SW480 (cell line): ENCODE data around the gene ZC2HC1B.
"Not testable (repeated sequence)": the region's sequence is repeated elsewhere in the genome, so short reads cannot be mapped to it uniquely, and the experiment has no call there.

Experiments used
- DNase-seq: peaks from one replicate; pipeline ENCODE4 v3.0.0-alpha.2; 2016; ENCODE audit warnings: low spot score

ZC2HC1B gene, protein sequence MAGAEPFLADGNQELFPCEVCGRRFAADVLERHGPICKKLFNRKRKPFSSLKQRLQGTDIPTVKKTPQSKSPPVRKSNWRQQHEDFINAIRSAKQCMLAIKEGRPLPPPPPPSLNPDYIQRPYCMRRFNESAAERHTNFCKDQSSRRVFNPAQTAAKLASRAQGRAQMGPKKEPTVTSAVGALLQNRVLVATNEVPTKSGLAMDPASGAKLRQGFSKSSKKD

DNA sequence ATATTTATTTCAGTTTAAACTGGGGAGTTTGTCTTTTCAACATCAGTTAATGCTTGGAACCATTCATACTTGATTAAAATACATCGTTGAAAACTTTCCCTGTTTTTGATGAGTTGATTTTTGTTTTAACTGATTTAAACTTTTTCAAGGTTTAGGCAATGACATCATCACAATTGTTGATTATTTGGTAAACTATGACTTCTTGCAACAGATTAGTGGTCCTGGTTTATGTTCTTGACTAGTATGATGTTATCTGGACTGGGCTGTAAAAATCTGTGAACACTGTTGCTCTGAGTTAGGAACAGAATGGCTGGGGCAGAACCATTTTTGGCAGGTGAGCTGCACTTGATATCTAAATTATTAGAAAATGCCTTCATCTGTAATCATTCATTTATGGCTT, at the start of gene ZC2HC1B:
Gene ZC2HC1B, plus strand, starts transcription at position 241 of the 400 bp plus-strand sequence. Its CDS starts 66 bp downstream, at position 307.
- no peak for DNase-seq

DNA sequence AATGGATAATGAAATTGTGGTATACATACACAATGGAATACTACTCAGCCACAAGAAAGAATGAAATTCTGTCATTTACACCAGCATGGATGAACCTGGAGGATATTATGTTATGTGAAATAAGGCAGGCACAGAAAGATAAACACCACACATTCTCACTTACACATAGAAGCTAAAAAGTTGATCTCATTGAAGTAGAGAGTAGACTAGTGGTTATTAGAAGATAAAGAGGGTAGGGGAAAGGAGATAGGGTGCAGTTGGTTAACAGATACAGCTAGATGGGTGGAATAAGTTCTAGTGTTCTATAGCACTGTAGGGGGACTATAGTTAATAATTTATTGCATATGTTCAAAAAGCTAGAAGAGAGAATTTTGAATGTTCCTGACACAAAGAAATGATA, 46.7 kb upstream of the ZC2HC1B start:
- DNase-seq, result no peak

DNA sequence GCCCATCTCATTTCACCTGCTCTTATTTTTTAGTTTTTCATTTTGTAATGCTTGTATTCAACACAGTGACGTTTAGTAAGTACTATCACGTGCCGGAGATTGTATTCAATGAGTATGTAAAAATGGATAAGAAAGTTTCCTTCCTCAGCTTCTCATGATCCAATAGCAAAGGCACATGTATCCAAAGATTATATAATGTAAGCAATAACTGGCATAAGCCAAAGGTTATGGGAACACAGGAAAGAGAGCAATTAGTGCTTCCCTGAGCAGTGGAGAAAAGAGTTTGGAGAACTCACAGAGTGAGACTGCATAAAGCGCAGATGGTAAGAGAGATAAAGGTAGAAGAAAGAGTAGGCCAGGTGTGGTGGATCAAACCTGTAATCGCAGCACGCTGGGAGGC, 42.9 kb upstream of the ZC2HC1B start:
- DNase-seq, result no peak

DNA sequence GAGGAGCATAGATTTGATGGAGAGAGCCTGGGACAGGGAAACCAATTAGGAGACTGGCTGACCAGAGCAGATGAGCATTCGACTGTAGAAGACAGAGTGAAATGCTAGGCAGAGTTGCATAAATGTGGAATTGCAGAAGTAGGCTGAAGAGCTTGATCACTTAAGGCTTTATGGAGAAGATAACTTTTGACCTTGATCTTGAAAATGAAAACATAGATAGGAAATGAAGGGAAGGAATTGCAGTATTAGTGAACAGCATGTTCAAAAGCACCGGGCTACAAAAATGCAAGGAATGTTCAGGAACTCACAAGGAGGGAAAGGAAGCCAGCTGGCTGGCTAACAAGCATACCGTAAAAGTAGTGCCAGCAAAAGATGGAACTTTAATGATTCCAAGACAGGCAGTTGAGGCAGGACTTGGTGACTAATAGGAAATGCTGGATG, 41.7 kb upstream of the ZC2HC1B start:
- DNase-seq, result no peak

DNA sequence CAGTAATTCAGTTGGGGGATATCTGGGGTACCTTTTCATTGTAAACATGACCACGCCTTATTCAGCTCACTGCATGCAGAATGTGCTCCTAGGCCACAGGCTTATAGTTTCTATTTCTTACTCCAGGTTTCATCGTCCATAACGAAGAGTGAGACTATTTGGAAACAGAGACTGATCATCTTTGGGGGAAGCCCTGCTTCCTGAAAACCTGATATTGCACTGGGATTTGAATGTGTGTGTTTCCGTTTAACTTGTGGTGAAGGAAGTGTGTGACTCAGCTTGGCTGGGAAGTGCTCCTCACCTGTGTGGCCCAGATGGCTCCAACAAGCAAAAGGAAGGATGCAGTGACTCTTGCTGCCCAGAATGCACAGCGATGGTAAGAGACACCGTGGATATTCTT, 40.7 kb upstream of the ZC2HC1B start:
- peak; percentile 28 for DNase-seq

DNA sequence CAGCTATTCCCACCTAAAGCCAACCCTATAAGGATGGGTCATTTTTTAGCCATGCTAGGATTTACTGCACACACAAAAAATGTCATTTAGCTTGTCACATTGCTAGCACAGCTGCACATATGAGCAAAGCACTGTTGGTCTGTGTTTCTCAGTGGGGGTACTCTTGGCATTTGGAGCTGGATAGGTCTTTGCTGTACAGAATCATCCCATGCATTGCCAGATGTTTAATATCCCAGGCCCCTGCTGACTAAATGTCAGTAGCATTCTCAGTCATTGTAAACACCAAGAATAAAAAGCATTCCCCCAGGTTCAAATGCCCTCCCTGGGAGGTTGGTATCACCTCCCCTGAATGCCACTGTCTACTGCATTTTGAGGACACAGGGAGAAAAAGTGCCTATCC, 35.7 kb upstream of the ZC2HC1B start:
- DNase-seq, result no peak

DNA sequence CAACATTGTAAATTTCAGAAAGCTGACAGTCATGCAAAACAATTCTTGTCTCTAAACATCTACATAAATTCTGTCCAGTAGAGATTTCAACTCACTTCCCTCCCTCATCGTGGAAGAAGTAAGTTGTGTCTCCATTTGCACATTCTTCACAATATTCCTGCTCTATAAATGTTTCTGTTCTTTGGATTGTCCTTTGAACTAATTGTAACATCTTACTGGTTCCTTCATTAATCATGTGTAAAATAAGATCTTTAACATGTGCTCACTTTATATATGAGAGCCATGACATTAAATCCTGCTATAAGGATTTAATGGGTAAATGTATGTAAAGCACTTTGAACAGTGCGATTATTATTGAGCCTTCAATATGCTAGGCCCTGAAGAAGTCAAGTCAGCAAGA, 28.1 kb upstream of the ZC2HC1B start:
- DNase-seq, result no peak

DNA sequence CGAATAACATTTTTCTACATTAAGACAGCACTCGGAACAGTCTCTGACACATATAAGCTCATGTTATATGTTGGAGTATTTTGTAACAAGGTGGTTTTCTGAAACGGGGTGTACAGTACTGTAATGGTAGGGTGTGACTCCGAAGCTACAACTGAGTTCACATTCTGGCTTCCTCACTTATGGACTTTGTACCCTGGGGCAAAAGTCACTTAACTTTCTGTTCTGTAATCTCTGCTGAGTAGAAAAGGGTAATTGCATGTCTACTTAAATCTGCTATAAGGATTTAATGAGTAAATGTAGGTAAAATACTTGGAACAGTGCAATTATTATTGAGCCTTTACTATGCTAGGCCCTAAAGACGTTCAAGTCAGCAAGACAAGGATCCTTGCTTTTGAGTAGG, 25.9 kb upstream of the ZC2HC1B start:
- peak; percentile 39 for DNase-seq

DNA sequence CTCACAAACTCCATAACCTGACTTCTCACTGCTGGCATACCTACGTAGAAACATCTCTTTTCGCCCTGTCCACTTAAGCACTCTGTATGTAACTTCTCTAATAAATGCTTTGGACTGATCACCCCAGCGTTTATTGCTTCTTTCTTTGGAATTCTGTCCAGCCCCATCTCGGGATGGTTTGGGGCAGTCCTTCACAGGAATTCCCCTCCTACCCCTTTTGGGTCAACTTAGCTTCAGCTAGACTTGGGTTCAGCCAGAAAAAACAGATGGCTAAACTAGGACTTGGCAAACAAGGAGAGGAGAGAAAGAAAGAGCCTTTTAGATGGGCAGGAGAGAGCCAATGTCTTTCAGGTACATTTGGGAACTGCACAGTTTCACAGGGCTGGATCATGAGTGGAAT, 25.1 kb upstream of the ZC2HC1B start:
- DNase-seq, result no peak

DNA sequence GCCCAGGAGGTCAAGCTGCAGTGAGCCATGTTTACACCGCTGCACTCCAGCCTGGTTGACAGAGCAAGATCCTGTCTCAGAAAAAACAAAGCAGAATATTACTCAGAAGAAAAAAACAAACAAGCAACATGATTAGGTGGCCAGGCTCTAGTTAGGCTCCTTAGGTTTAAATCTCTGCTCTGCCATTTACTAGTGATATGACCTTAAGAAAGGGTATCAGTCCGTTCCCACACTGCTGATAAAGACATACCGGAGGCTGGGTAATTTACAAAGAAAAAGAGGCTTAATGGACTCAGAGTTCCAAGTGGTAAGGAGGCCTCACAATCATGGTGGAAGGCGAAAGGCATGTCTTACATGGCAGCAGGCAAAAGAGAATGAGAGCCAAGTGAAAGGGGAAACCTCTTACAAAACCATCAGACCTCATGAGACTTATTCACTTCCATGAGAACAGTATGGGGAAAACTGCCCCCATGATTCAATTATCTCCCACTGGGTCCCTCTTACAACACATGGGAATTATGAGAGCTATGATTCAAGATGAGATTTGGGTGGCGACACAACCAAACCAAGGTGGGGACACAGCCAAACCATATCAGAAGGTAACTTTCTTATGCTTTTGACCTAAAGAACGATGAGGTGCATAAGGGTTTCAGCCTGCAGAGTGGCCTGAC, 23.5 kb upstream of the ZC2HC1B start:
- DNase-seq, result no peak

DNA sequence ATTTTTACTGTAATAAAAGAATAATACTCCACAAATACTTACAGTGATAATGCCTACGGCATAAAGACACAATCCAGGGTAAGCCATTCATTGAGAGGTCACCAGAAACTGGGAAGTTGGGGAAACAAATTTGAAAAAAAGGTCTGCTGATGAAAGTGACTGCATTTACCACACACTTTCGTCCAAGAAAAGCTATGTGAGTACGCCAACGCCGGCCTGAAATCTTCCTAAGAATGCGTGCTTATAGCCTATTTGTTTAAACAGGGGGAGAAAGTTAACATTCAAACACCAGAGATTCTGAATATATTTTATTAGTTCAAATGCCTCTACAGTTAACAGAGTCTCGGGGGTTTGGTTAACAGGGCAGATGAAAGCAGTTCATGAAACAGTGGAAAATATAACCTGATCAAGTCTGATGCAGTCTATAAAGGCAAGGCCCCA, 21.8 kb upstream of the ZC2HC1B start:
- peak; percentile 31 for DNase-seq

DNA sequence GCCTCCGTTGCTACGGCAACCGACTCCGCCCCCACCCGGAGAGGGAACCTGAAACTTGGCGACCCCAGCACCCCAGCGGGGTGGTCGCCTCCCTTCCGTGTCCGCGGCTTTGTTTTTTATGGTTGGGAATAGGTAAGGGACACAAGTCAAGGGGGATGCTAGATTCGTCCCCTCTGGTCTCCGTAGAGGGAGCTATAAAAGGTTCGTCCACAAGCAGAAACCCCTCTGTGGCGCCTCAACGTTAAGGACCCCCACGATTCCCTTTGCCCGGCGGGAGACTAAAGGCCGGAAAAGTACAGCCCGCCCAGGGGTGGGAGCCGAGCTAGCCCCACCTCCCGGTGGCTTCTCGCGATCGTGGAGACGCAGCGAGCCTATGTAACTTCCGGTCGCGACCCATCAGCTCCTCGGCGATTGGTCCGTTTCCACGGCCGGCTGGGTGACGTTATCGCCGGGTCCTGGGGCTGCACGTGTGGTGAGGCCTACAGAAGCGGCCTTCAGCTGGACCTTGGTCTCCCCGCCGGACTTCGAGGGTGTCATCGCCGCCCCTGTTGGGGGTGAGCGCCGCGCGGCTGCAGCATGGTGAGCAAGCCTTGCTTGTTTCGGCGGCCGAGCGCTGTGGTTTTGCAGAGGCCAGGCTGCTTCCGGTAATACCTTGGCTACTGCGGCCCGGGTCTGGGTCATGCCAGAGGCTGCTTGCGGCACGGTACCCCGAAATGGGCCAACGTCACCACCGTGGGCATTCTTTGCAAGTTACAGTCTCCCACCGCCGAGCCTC, 21.2 kb upstream of the ZC2HC1B start, which contains the start of gene LTV1:
Gene LTV1, plus strand, starts transcription at position 437 of the 775 bp plus-strand sequence. Its CDS starts 140 bp downstream, at position 577.
- peak; percentile 92 for DNase-seq

DNA sequence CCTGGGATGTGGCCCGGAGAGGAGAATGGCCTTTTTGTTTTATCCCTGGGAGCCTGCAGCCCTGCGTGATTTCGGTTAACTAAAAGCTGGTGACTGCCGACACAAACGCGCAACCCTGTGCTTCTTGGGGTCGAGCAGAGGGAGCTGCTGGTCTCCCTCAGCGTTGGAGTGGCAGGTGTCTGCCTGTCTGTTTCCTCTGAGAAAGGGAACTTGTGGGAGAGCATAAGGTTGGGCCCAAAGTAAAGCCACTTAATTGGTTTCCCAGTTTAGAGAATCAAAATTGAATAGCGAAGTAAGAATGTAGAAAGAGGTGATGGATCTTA, 20.6 kb upstream of the ZC2HC1B start:
- DNase-seq, result peak; percentile 8

DNA sequence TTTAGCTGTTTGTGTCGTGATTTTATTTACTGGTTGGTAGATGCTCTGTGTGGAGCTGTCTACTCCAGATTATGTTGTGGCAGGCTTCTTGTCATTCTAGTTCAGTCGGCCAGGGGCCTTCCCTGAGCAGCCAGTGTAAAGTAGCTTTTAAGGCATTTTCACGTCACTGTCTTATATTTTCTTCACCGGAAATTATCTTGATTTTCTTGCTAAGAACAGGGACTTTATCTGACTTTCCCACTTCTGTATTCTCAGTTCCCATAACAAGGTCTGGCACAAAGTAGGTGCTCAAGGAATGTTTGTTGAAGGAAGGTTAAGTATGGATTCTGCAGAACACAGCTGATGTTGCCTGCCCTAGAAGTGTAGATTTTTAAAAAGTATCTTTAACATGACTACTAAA, 20.3 kb upstream of the ZC2HC1B start:
- DNase-seq, result no peak

DNA sequence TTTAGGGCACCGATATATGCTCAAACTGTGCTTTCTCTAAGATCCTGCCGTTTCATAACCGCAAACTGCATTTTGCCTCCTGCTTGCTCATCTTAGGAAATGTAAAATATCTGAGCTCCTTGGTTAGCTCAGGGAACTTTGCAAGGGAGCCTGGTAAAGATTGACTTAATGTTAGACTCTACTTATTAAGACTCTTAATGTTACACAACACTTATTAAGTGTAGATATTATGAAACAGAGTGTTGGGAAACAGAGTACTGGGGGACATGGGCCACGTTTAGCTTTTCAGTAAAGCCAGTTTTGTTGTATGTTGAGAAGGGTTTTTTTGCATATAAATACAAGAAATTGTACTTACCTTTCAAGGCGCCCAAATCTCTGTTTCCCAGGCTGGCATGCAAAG, 19.2 kb upstream of the ZC2HC1B start:
- DNase-seq, result no peak

DNA sequence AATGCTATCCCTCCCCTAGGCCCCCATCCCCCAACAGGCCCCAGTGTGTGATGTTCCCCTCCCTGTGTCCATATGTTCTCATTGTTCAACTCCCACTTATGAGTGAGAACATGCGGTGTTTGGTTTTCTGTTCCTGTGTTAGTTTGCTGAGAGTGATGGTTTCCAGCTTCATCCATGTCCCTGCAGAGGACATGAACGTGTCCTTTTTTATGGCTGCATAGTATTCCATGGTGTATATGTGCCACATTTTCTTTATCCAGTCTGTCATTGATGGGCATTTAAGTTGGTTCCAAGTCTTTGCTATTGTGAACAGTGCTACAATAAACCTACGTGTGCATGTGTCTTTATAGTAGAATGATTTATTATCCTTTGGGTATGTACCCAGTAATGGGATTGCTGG, 12.6 kb upstream of the ZC2HC1B start:
- DNase-seq, result not testable (repeated sequence)

DNA sequence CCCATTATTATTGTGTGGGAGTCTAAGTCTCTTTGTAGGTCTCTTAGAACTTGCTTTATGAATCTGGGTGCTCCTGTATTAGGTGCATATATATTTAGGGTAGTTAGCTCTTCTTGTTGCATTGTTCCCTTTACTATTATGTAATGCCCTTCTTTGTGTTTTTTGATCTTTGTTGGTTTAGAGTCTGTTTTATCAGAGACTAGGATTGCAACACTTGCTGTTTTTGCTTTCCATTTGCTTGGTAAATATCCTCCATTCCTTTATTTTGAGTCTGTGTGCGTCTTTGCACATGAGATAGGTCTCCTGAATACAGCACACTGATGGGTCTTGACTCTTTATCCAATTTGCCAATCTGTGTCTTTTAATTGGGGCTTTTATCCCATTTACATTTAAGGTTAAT, 9.2 kb upstream of the ZC2HC1B start:
- not testable (repeated sequence) for DNase-seq

DNA sequence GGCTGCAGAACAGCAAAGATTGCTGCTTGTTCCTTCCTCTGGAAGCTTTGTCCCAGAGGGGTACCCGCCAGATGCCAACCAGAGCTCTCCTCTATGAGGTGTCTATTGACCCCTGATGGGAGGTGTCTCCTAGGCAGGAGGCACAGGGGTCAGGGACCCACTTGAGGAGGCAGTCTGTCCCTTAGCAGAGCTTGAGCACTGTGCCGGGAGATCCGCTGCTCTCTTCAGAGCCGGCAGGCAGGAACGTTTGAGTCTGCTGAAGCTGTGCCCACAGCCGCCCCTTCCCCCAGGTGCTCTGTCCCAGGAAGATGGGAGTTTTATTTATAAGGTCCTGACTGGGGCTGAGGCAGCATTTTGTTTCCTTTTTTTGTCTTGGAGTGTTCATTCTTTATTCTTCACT, 7.5 kb upstream of the ZC2HC1B start:
- DNase-seq, result not testable (repeated sequence)

DNA sequence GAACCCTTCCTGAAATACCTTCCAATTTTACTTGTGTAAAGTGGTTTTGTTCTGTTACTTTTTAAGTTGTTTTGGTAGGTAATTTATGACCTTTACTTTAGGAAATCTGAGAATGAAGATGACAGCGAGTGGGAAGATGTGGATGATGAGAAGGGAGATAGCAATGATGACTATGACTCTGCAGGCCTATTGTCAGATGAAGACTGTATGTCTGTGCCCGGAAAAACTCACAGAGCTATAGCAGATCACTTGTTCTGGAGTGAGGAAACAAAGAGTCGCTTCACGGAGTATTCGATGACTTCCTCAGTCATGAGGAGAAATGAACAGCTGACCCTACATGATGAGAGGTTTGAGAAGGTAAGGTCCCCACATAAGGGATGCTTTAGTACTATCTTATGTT, 6.6 kb upstream of the ZC2HC1B start:
- no peak for DNase-seq

DNA sequence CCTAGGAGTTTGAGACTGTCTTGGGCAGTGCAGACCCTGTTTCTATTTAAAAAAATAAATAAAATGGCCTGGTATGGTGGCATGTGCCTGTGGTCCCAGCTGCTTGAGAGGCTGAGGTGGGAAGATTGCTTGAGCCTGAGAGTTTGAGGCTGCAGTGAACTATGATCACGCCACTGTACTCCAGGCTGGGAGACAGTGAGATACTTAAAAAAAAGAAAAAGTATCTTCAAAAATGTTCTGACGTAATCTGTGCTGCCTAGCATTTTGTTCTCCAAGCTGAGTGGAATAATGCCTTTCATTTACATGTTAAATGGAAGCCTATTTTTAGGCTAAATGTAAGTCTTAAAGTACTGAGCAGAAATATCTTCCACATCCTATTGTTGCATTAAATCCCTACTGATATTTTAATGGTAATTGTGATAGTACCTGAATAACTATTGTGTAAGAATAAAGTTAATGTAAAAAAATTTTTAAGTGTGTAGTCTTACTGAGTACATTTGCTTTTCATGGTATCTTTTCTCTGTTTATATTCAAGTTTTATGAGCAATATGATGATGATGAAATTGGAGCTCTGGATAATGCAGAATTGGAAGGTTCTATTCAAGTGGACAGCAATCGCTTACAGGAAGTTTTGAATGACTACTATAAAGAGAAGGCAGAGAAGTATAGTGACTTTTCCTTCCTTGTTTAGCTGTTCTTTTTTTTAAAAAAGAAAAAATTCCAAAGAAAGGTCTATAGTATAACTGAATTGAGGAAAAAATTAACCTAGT, 4.2 kb upstream of the ZC2HC1B start:
- no peak for DNase-seq

DNA sequence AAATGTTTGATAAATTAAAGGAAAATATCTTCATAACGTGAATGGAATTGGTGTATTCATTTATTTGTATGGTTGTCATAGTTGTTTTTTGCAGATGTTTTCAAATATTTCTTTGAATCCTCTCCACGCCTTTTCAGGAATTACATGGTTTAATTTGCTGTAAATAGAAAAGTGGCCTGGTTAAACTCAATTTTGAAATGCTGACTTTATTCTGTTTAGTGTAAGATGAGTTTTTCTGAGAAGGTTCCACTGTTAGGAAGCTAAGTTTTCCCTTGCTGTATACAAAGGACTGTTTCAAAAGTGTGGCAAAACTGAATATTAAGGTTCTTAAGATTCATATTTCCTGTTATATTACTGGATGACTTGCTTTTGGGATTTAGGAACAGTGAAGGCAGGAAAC, 503 bp upstream of the ZC2HC1B start:
- DNase-seq, result no peak

DNA sequence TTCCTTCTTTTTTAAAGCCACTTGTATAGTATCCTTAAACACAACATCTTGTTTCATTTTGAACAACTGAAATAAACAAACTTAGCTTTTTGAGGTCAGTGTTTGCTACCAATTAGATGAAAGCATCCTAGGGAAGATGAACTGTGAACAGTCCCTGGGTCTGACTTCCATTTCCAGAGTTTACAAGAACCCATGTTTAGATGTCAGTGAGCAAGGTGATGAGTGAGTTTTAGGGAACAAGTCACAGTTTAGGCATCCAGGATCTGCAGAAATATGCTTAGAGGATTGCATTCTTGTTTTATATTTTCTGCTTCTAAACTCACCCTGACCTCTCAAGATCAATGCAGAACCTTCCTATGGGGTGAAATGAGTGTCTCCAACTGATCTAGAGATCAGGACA, 3.0 kb downstream of the ZC2HC1B start:
- DNase-seq, result no peak
